ENCODE results near the gene BCL11A. TPM values are rescaled to one million over a fixed set of nuclear protein-coding genes. Genes with fewer than 3 reads are reported as not detected.

BCL11A gene
- polyA plus RNA-seq, 1 donor from 2014 or later: 44.0 TPM

DNA sequence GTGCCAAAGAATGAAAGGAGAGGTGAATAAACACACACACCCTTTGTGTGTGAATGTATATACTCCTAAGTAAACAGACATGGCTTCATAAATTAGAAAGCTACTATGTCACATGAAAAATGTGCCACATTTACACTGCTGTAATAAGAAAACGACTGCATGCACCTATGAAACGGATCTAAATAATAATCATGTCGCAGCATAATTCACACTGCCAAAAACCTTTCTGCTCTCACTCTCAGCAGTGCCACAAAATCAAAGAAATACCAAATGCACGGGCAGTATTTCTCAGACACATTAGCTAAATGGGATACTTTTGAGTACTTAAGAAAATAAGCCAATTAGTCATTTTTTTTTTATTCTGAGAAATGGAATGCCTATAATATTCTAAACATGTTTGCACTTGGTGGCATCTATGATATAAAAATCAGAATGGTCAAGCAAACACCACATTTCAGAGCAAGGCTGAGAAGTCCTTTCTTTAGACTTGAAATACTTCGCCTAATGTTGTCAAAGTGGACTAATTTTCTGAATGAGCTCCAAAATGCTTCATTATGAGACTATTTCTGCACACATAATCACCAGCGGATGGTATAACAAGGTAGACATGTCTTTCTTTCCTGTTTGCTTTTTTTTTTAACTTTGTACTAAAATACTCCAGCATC is 6.6 kb downstream of the BCL11A start:
- TF ChIP-seq, protein P1, sequence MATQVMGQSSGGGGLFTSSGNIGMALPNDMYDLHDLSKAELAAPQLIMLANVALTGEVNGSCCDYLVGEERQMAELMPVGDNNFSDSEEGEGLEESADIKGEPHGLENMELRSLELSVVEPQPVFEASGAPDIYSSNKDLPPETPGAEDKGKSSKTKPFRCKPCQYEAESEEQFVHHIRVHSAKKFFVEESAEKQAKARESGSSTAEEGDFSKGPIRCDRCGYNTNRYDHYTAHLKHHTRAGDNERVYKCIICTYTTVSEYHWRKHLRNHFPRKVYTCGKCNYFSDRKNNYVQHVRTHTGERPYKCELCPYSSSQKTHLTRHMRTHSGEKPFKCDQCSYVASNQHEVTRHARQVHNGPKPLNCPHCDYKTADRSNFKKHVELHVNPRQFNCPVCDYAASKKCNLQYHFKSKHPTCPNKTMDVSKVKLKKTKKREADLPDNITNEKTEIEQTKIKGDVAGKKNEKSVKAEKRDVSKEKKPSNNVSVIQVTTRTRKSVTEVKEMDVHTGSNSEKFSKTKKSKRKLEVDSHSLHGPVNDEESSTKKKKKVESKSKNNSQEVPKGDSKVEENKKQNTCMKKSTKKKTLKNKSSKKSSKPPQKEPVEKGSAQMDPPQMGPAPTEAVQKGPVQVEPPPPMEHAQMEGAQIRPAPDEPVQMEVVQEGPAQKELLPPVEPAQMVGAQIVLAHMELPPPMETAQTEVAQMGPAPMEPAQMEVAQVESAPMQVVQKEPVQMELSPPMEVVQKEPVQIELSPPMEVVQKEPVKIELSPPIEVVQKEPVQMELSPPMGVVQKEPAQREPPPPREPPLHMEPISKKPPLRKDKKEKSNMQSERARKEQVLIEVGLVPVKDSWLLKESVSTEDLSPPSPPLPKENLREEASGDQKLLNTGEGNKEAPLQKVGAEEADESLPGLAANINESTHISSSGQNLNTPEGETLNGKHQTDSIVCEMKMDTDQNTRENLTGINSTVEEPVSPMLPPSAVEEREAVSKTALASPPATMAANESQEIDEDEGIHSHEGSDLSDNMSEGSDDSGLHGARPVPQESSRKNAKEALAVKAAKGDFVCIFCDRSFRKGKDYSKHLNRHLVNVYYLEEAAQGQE (IDR thresholded peaks at IDR 0.05; ENCODE audit: borderline replicate concordance): peak; percentile 13
- no peak for TF ChIP-seq POLR2AphosphoS5 (IDR thresholded peaks at IDR 0.05)
- no peak for TF ChIP-seq EP300 (conservative IDR thresholded peaks at IDR 0.05; ENCODE audit: poor library complexity, severe bottlenecking)

DNA sequence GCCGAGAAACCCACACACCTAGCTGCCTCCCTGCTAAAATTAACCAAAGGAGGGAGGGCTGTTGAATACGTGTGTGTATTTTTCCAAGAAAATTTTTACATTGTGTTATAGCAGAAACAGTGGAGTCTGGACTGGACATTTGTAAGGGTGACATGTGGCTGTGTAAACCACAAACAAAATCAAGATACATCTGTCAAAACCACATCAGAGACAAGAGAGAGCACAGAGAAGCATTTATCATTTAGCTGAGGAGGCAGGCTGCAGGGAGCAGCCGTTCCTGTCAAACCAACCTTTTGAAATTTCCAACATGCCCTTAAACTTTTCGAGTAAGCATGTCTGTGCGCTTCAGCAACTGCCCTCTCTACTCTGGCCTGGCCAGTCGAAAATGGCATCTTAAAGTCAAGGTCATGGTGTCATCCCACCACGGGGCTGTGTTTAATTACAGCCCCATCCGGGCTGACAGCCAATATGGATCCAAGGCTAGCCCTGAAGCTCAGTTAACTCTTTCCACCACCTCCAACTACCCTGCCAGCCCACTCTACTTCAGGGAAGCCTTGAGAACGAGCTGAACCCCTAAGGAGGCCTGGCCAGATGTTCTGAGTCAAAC is 8.4 kb downstream of the BCL11A start:
- H3K79me2 ChIP-seq (replicated peaks; ENCODE audit: insufficient read depth, low read length): peaks cover 99% of the 10 kb centered on the region

More for the DNA sequence above, 6.6 kb downstream of the BCL11A start:
- Histone ChIP-seq H3K27ac (ENCODE audit: low read length) (peak overlapping the region; percentile 95), H3K4me3 (ENCODE audit: low read length) (peak overlapping the region; percentile 93), H3K27me3 (ENCODE audit: insufficient read depth, low read depth, low read length) (no peaks in the 10 kb centered on the region), H3K36me3 (ENCODE audit: insufficient read depth, low read length) (peaks cover 20% of the 10 kb centered on the region), H3K9ac (ENCODE audit: low read length) (peak overlapping the region; percentile 98), H3K79me2 (replicated peaks; ENCODE audit: insufficient read depth, low read length) (peaks cover 99% of the 10 kb centered on the region), H3F3A (ENCODE audit: insufficient read depth, low read length, poor library complexity, severe bottlenecking) (peaks cover 10% of the 10 kb centered on the region), H4K20me1 (ENCODE audit: insufficient read depth) (no peaks in the 10 kb centered on the region), H2AFZ (ENCODE audit: low read depth, low read length) (no peak overlapping the region), H3K9me3 (ENCODE audit: low read length) (no peaks in the 10 kb centered on the region), H3K4me2 (ENCODE audit: low read length) (peak overlapping the region; percentile 94), H3K9me2 (ENCODE audit: insufficient read depth, low read length) (no peaks in the 10 kb centered on the region)

More for the DNA sequence above, 8.4 kb downstream of the BCL11A start:
- H2AFZ ChIP-seq (ENCODE audit: low read depth, low read length): no peak overlapping the region
- H3K36me3 ChIP-seq (ENCODE audit: insufficient read depth, low read length): peaks cover 20% of the 10 kb centered on the region
- peak overlapping the region; percentile 95 for H3K27ac ChIP-seq (ENCODE audit: low read length)
- H3K4me3 ChIP-seq (ENCODE audit: low read length): peak overlapping the region; percentile 93
- H3K9me3 ChIP-seq (ENCODE audit: low read length): no peaks in the 10 kb centered on the region
- H3K4me2 ChIP-seq (ENCODE audit: low read length): no peak overlapping the region
- no peak for TF ChIP-seq TAF1 (IDR thresholded peaks at IDR 0.05; ENCODE audit: low read depth)
- TF ChIP-seq EZH2 (IDR thresholded peaks at IDR 0.05; ENCODE audit: borderline replicate concordance, insufficient read depth, low read length, poor library complexity, severe bottlenecking): no peak
- TF ChIP-seq MXI1 (conservative IDR thresholded peaks at IDR 0.05; ENCODE audit: poor library complexity, severe bottlenecking): no peak
- no peak for TF ChIP-seq SMC3 (conservative IDR thresholded peaks at IDR 0.05; ENCODE audit: poor library complexity)
- TF ChIP-seq EP300 (conservative IDR thresholded peaks at IDR 0.05; ENCODE audit: poor library complexity, severe bottlenecking): no peak
- TF ChIP-seq, protein P2, sequence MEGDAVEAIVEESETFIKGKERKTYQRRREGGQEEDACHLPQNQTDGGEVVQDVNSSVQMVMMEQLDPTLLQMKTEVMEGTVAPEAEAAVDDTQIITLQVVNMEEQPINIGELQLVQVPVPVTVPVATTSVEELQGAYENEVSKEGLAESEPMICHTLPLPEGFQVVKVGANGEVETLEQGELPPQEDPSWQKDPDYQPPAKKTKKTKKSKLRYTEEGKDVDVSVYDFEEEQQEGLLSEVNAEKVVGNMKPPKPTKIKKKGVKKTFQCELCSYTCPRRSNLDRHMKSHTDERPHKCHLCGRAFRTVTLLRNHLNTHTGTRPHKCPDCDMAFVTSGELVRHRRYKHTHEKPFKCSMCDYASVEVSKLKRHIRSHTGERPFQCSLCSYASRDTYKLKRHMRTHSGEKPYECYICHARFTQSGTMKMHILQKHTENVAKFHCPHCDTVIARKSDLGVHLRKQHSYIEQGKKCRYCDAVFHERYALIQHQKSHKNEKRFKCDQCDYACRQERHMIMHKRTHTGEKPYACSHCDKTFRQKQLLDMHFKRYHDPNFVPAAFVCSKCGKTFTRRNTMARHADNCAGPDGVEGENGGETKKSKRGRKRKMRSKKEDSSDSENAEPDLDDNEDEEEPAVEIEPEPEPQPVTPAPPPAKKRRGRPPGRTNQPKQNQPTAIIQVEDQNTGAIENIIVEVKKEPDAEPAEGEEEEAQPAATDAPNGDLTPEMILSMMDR (IDR thresholded peaks at IDR 0.05; ENCODE audit: poor library complexity, severe bottlenecking): no peak
- TF ChIP-seq RAD21 (conservative IDR thresholded peaks at IDR 0.05): no peak
- TF ChIP-seq, protein P1 (IDR thresholded peaks at IDR 0.05; ENCODE audit: borderline replicate concordance): no peak
- TF ChIP-seq POLR2AphosphoS5 (IDR thresholded peaks at IDR 0.05): no peak
- peaks cover 13% of the 10 kb centered on the region for H3F3A ChIP-seq (ENCODE audit: insufficient read depth, low read length, poor library complexity, severe bottlenecking)
- H3K9me2 ChIP-seq (ENCODE audit: insufficient read depth, low read length): no peaks in the 10 kb centered on the region
- H4K20me1 ChIP-seq (ENCODE audit: insufficient read depth): no peaks in the 10 kb centered on the region
- peak overlapping the region; percentile 98 for H3K9ac ChIP-seq (ENCODE audit: low read length)
- no peaks in the 10 kb centered on the region for H3K27me3 ChIP-seq (ENCODE audit: insufficient read depth, low read depth, low read length)
